Raji (cell line): ENCODE data around the gene RAB13.
A peak's percentile ranks its signal among the peaks of the same experiment; 100 is the strongest.

Experiments
- POLR2A ChIP-seq: IDR thresholded peaks from 2 replicates; pipeline ENCODE4 v1.6.1; 2011; ENCODE audit warnings: low read depth, low read length, control low read depth; ENCODE audit not compliant: insufficient read depth

RAB13 gene

DNA sequence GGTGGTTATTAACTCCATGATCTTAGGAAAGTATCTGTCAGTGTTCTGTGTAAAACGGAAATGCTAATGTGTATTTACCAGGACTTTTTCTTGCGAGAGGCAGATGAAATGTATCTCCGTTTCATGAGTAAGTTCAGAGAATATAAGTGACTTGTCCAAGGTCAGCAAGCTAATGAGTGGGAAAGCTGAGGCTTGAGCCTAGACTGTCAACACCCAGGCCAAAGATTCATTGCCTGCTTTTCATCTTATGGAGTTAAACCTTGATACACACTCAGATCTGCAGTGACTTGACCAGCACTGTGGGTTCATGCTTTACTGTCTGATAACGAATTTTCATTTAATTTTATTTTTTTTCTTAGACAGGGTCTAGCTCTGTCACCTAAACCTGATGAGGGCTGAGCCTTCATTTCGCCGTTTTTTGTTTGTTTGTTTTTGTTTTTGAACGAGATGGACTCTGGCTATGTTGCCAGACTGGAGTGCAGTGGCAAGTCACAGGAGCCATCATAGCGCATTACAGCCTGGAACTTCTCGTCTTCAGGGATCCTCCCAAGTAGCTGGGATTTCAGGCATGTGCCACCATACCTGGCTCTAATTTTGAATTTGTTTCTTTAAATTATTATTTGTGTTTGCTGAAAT lies 7.7 kb downstream of the RAB13 start:
- no peak for TF ChIP-seq POLR2A

DNA sequence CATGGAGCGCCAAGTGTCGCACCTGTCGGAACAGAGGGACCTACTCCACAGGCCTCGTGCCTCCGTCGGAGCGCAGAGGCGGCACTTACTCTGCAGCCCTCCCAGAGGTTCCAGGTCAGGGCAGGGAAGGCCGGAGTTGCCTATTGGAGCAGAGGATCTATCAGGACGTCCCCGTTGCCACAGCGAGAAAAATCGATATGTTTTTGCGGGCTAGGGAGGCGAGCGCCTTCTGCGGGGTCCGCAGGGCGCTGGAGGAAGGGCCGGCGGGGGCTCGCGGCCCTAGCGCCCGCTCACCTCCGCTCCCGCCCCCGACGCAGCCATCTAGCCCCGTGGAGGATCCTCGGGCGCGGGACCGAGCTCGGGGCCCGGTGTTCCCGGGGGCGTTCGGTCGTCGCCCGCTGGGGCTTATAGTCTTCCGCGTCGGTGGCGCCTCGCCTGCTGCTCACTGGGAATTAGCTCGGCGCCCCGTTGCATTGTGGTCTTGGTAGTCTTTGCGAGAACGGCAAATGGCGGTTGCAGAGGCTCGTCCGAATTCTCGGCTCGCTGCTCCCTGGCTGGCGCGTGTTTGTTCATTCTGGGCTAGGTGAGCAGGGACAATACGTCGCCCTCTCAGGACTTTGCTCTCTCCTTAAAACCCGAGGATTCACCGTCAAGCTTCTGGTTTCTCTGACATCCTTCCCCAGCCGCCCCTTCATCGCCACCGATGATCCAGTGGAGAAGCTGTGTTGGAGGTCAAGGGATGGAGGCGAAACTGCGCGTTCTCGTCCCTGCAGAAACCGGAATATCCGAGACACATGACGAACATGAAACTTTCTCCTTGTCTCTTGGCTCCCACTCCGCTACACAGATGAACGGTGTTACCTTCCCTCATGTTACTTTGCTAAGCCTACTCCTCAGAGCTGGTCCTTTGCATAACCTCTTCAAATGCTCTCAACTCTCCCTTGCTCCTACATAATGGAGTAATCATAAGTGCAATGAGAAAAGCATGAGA lies 8.6 kb downstream of the RAB13 start, which contains the start of gene JTB:
TSS of gene JTB (minus strand) at position 425 of the 991 bp plus-strand sequence. CDS start at position 3, 422 bp downstream.
- TF ChIP-seq POLR2A: peak; percentile 91

DNA sequence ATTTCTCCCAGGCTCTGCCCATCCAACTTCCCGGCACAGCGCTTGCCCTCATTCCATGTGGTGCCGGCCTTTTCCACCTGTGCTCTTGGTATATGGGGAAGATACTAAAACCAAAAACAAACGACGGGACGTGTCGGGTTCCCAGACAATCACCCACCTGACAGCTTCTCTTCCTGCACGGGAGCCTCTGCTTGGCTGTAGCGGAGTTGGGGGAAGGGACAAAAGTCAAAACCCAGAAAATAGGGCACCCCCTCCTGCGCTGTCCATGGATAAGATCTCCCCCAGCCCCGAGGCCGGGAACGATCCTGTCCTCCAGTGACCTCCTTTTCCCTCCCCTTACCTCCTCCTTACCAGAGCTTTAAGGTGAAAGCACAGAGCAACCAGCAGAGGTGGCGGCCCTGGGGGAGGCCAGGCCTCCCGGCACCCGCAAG lies 9.3 kb downstream of the RAB13 start:
- TF ChIP-seq POLR2A: no peak

DNA sequence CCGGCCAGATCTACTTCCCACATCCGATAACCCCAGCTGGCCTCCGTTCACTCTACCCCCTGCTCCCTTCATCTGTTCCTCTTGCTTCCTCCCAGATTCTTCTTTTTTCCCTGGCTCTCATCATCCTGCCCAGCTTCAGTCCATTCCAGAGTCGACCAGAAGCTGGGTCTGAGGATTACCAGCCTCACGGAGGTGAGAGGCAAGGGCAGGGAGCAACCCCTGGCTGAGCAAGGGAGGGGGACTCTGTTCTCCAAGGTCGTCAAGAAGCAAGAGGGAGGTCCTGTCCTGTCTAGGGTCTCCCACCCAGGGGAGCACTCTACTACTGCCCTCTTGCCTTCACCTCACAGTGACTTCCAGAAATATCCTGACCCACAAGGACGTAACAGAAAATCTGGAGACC lies 12.6 kb downstream of the RAB13 start:
- TF ChIP-seq POLR2A: no peak

DNA sequence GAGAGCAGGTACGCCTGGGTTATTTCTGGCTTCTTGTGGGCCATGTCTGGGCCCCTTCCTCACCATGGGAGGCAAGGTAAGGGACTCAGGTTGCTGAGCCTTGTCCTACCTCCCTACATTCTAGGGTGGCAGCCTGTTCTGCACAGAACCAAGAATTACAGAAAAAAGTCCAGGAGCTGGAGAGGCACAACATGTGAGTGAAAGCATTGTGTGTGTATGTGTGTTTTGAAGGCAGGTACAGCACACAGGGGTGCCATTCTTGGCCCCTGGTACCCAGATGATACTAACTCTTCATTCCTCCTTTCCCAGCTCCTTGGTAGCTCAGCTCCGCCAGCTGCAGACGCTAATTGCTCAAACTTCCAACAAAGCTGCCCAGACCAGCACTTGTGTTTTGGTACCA lies 13.1 kb downstream of the RAB13 start:
- no peak for TF ChIP-seq POLR2A

DNA sequence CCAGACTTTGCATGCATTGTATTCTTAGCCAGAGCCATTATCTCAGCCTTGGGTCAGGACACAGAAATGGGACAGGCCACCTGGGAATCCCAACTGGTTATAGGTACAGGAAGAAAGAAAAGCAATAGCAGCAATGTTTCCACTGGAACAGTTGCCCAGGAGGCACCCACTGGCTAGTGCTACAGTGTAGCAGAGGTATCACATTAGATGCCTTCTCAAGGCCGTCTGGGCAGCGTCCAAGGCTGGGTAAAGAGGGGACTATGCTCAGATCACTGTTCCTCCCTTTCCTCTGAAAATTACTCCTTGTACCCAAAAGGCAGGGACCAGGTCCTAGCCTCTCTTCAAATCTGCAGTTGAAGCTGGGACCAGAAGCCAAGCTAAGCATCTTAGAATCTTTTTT lies 15.8 kb downstream of the RAB13 start:
- TF ChIP-seq POLR2A: no peak

DNA sequence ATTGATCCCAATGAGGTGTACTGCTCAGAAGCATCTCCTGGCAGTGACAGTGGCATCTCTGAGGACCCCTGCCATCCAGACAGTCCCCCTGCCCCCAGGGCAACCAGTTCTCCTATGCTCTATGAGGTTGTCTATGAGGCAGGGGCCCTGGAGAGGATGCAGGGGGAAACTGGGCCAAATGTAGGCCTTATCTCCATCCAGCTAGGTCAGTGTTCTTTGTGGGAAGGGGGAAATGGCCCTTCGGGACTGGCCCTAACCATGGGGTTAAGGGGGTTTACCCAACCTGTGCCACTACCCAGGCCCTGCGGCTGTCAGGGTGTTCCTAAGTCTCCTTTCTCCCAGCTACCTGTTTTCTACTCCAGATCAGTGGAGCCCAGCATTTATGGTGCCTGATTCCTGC lies 17.2 kb downstream of the RAB13 start:
- TF ChIP-seq POLR2A: no peak

DNA sequence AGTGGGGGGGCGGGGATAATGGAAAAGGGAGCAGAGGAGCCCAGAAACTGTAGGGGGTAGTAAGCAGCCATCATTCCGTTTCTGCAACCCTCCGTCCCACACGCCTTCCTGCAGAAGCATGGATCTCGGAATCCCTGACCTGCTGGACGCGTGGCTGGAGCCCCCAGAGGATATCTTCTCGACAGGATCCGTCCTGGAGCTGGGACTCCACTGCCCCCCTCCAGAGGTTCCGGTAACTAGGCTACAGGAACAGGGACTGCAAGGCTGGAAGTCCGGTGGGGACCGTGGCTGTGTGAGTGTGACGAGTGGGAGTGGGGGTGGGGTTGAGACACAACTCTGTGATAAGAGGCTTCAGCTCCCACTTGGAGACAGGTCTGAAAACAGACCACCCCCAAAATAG lies 17.7 kb downstream of the RAB13 start:
- no peak for TF ChIP-seq POLR2A

DNA sequence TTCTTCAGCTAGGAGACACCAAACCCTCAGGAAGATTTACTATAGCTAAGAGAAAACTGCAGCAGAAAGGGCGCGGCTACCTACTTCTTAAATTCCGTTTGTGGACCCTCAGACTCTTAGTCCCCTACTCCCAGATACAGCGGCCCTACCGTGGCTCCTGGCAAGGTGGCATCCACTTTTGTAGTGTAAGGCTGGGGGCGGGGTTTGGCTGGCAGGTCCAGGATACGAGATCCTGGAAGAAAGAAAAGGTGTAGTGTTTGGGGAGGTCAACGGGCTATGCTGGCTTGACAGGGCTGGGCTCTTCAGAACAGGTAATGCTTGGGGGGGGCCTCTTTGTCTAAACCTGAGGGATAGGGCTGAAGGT lies 18.2 kb downstream of the RAB13 start:
- no peak for TF ChIP-seq POLR2A

DNA sequence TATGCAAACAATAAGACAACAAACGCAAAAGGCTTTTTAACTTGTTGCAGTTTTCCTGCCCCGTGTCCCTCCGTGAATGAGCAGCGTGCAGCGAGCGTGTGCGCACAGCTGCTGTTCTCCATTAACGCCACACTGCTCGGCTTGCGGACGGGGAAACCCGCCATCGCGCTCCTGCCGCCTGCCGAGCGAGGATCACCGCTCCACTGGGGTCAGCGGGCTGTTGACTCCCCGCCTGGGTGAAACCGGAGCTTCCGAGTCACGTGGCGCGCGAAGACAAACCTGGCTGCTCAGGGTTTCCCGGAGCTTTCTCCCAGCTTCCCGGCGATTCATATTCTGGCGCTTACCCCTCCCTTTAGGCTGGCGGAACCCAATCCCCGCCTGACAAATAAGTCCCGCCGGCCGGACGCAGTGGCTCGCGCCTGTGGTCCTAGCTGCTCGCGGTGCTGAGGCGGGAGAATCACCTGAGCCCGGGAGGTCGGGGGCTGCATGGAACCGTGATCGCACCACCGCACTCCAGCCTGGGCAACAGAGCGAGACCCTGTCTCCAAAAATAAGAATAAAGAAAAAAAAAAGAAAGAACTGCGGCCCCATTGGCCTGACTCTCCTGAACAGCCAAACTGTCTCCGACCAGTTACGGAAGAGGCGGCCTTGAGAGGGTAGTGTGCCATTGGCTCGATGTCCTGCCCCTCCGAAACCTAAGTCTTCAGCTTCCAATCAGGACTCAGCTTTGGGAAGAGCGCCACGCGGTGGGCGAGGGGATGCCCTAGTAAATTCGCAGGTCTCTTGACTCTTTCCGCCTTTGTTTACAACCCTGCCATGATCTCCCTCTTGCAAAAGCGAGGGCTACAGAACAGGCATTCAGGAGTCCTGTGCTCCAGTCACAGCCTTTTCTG lies 18.8 kb downstream of the RAB13 start, which contains the start of gene CREB3L4:
TSS of gene CREB3L4 (plus strand) at position 796 of the 893 bp plus-strand sequence. CDS start 624 bp downstream, outside the sequence.
- TF ChIP-seq POLR2A: peak; percentile 85

DNA sequence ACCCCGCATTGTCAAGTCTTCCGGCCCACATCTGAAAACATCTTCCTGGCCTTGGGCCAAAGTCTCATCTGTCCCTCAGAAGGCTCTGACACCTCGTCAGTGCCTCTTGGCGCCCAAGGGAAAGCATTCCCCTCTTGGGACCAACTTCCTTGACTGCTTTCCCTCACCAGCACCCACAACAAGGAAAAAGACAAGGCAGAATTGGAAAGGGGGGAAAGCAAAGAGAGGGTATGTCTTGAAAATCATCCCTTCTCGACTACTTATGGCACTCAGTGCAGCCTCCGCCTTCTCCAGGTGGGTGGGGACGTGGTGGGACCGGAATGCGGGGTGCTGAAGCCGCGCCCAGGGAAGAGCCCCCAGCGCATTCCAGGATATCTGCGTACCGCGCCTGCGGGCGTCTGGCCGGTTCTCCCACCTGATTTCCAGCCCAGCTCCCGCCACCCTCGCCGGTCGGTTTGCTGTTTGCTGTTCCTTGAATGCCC lies 22.2 kb downstream of the RAB13 start:
- TF ChIP-seq POLR2A: no peak

DNA sequence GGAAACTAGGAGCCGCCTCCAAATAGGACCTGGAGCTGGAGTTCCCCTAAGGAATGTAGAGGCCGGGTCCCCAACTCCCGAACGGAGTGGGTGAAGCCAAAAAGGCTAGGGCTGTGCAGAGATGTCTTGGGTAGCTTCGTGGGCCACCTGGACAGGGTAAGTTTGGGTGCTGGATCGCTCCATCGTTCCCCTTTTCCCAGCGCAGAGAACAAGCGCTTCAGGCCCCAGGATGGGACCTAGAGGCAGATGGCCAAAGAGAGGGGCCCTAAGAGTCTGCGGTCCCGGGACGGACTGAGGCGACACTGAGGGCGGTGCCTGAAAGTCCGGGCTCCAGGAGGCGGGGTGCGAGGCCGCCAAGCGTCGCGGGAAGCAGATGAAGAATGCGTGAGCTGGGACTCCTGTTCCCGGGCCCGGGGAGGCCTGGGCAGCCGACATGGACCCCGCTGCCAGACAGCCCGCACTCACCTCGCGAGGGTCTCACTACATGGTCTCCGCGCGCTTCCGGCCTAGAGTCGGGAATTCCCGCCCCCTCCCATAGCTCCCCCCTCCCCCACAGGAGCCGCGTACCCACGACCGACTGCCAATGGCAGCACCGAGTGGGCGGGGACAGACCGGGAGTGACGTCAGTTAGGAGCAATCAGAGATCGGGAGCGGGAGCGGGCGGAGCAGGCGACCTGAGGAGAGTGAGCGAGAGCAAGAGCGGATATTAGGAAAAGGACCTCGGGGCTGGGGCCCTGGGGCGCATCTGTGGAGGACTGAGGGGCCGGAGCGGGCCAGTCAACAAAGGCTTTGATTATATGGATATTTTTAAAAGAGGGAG lies 22.9 kb downstream of the RAB13 start, which contains the start of gene SLC39A1:
TSS of gene SLC39A1 (minus strand) at position 508 of the 820 bp plus-strand sequence. CDS start 822 bp downstream, outside the sequence.
- TF ChIP-seq POLR2A: peak; percentile 80

DNA sequence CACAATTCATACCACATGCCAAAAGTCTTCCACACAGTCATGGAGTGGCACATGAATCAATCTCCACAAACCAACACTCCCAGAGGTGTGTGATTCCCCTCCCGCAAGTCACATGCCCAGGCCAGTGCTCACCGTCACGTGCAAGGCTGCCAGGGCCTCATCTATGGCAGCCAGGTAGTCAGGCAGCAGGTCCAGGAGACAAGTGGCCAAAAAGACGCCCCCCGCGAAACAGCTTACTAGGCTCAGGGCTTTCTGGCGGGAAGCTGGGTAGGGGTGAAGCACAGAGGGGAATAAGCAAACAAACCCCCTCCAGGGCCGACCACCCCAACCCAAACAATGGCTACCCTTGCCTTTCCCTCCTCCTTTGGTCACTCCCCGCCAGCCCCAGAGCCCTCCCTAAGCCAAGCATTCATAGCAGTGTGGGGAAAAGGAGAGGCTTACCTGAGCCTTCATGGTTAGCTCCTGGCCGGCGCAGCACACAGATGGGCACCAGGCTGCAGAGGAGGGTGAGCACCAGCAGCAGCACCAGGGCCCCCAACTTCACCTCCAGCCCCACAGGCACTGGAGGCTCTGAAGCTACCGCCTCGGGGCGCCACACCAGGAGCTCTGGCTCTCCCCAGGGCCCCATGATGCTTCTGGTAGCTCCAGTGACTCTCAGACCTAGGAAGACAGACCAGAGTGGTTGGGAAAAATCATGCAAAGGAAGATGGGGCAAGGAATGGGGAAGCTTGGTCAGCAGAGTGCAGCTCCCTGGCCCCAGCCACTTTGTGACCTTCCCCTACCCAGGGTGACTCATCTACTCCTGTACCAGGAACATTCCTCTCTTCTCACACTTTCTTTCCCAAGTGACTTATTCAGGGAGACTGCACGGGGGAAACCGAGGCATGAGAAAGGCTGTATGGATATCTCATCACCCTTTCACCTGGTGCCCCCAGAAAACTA lies 23.8 kb downstream of the RAB13 start:
- TF ChIP-seq POLR2A: no peak
